GM12891 (cell line): ENCODE measurements around the gene REPIN1.

ENCODE experiments used
- POLR2A ChIP-seq: IDR thresholded peaks from 2 replicates; pipeline ENCODE4 v1.6.1; 2011; ENCODE audit warnings: low read depth, low read length, control low read depth
- POLR2AphosphoS5 ChIP-seq: IDR thresholded peaks from 2 replicates; pipeline ENCODE4 v1.6.1; 2011; ENCODE audit warnings: low read depth, low read length, control low read depth
- SPI1 ChIP-seq: IDR thresholded peaks from 2 replicates; pipeline ENCODE4 v1.6.1; 2011; ENCODE audit warnings: low read depth, low read length, control low read depth
- TAF1 ChIP-seq: IDR thresholded peaks from 2 replicates; pipeline ENCODE4 v1.6.1; 2011; ENCODE audit warnings: low read depth, low read length, control low read depth

DNA sequence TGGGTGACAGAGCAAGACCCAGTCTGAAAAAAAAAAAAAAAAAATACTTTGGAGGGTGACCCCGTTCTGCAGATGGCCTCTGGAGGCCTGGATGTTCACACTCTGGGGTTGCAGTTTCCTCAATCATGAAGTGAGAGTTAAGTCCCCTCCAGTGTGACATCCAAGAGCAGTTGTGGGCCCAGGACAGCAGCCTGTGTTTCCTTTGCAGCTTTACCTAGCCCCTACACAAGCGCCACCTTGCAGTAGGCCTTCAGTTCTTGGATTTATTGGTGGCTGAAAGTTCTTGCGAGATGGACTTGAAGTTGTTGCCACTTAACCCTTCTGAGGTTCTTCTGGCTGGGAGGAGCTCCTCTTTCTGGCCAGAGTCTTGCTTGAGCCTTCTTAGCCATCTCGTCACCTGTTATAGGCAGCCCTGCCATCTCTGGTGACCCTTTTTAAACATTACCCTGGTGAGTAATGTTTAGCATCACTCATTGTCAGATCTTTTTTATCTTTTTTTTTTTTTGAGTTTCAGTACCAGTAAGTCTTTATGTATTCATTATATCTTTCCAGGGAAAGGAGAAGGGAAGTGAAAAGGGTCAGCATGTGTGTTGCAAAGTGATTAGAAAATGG, 41.9 kb upstream of the REPIN1 start:
- no peak for TF ChIP-seq TAF1
- no peak for TF ChIP-seq POLR2A
- TF ChIP-seq SPI1 = no peak
- no peak for TF ChIP-seq POLR2AphosphoS5
